H9 (cell line): ENCODE results near the gene NTSR2. TPM values are rescaled to one million over a fixed set of nuclear protein-coding genes. Genes with fewer than 3 reads are reported as not detected.

Experiments used
- DNase-seq: peaks from one replicate; pipeline ENCODE4 v3.0.0-alpha.2; 2017
- H2AFZ ChIP-seq: one replicate; pipeline ENCODE4 v1.6.1; 2013; ENCODE audit warnings: mild to moderate bottlenecking, low read length, control low read depth, moderate library complexity
- H2AK5ac ChIP-seq: 2 replicates; pipeline ENCODE4 v1.6.1; 2013; ENCODE audit warnings: low read length, control low read depth, mixed read lengths; ENCODE audit not compliant: insufficient read length
- H2BK120ac ChIP-seq: one replicate; pipeline ENCODE4 v1.6.1; 2013; ENCODE audit warnings: low read depth, mild to moderate bottlenecking, low read length, control low read depth, inconsistent platforms; ENCODE audit not compliant: poor library complexity, severe bottlenecking
- H2BK12ac ChIP-seq: 2 replicates; pipeline ENCODE4 v1.6.1; 2013; ENCODE audit warnings: low read length, control low read depth, mixed read lengths, low read depth; ENCODE audit not compliant: insufficient read length
- H2BK15ac ChIP-seq: 2 replicates; pipeline ENCODE4 v1.6.1; 2013; ENCODE audit warnings: low read depth, low read length, control low read depth
- H2BK20ac ChIP-seq: one replicate; pipeline ENCODE4 v1.6.1; 2013; ENCODE audit warnings: low read depth, mild to moderate bottlenecking, low read length, control low read depth, inconsistent platforms; ENCODE audit not compliant: poor library complexity, severe bottlenecking
- H2BK5ac ChIP-seq: 2 replicates; pipeline ENCODE4 v1.6.1; 2013; ENCODE audit warnings: low read length, control low read depth, mixed read lengths; ENCODE audit not compliant: insufficient read length
- H3K14ac ChIP-seq: 2 replicates; pipeline ENCODE4 v1.6.1; 2013; ENCODE audit warnings: low read length, control low read depth; ENCODE audit not compliant: insufficient read depth
- H3K18ac ChIP-seq: 2 replicates; pipeline ENCODE4 v1.6.1; 2013; ENCODE audit warnings: low read depth, mild to moderate bottlenecking, mixed read lengths, low read length, control low read depth; ENCODE audit not compliant: insufficient read length
- H3K23ac ChIP-seq: 2 replicates; pipeline ENCODE4 v1.6.1; 2013; ENCODE audit warnings: low read length, control low read depth, mixed read lengths, low read depth; ENCODE audit not compliant: insufficient read length
- H3K23me2 ChIP-seq: 2 replicates; pipeline ENCODE4 v1.6.1; 2013; ENCODE audit warnings: low read depth, mild to moderate bottlenecking, mixed read lengths, low read length, control low read depth; ENCODE audit not compliant: insufficient read length, poor library complexity, severe bottlenecking
- H3K27ac ChIP-seq: 2 replicates; pipeline ENCODE4 v1.5.1; 2013; ENCODE audit warnings: low read length, control low read depth, mixed read lengths, low read depth; ENCODE audit not compliant: insufficient read length
- H3K27me3 ChIP-seq: 2 replicates; pipeline ENCODE4 v1.6.1; 2013; ENCODE audit warnings: low read length, control low read depth, inconsistent platforms; ENCODE audit not compliant: insufficient read depth
- H3K4ac ChIP-seq: 2 replicates; pipeline ENCODE4 v1.6.1; 2013; ENCODE audit warnings: low read depth, mild to moderate bottlenecking, control low read depth, inconsistent platforms, low read length, moderate library complexity
- H3K4me1 ChIP-seq: 2 replicates; pipeline ENCODE4 v1.6.1; 2013; ENCODE audit warnings: low read length, control low read depth, inconsistent platforms; ENCODE audit not compliant: insufficient read depth
- H3K4me2 ChIP-seq: 2 replicates; pipeline ENCODE4 v1.6.1; 2013; ENCODE audit warnings: low read length, control low read depth, mixed read lengths; ENCODE audit not compliant: insufficient read length, insufficient read depth
- H3K56ac ChIP-seq: 2 replicates; pipeline ENCODE4 v1.6.1; 2013; ENCODE audit warnings: low read depth, mild to moderate bottlenecking, mixed read lengths, low read length, control low read depth; ENCODE audit not compliant: insufficient read length
- H3K79me1 ChIP-seq: 2 replicates; pipeline ENCODE4 v1.6.1; 2013; ENCODE audit warnings: low read depth, mild to moderate bottlenecking, moderate library complexity, low read length, control low read depth, inconsistent platforms; ENCODE audit not compliant: insufficient read depth, poor library complexity, severe bottlenecking
- H3K79me2 ChIP-seq: 2 replicates; pipeline ENCODE4 v1.6.1; 2013; ENCODE audit warnings: low read length, control low read depth, inconsistent platforms; ENCODE audit not compliant: insufficient read depth
- H3K9ac ChIP-seq: 2 replicates; pipeline ENCODE4 v1.6.1; 2013; ENCODE audit warnings: low read length, control low read depth, mixed read lengths; ENCODE audit not compliant: insufficient read length; ENCODE audit errors: extremely low read depth
- H3K9me3 ChIP-seq: one replicate; pipeline ENCODE4 v1.6.1; 2013; ENCODE audit warnings: low read depth, low read length, inconsistent platforms; ENCODE audit not compliant: control insufficient read depth
- H3T11ph ChIP-seq: one replicate; pipeline ENCODE4 v1.6.1; 2013; ENCODE audit warnings: mild to moderate bottlenecking, low read length, control low read depth, inconsistent platforms
- H4K20me1 ChIP-seq: one replicate; pipeline ENCODE4 v1.6.1; 2013; ENCODE audit not compliant: control insufficient read depth, insufficient read length, insufficient read depth
- H4K5ac ChIP-seq: 2 replicates; pipeline ENCODE4 v1.6.1; 2013; ENCODE audit warnings: low read depth, mild to moderate bottlenecking, mixed read lengths, low read length, control low read depth; ENCODE audit not compliant: insufficient read length
- H4K8ac ChIP-seq: replicated peaks from 2 replicates; pipeline ENCODE4 v1.6.1; 2013; ENCODE audit warnings: low read length, control low read depth, mixed read lengths, low read depth; ENCODE audit not compliant: insufficient read length
- H4K91ac ChIP-seq: 2 replicates; pipeline ENCODE4 v1.6.1; 2013; ENCODE audit warnings: low read depth, mild to moderate bottlenecking, moderate library complexity, mixed read lengths, low read length, control low read depth; ENCODE audit not compliant: insufficient read length
- H3K27ac Mint-ChIP-seq, 3 experiments: 2 replicates in 2 of 3; 3 replicates in 1 of 3; pipeline ENCODE4 v1.8.0; 2020 to 2021; ENCODE audit warnings: mixed read lengths in 3 of 3, mild to moderate bottlenecking in 1 of 3, moderate library complexity in 1 of 3
- H3K27me3 Mint-ChIP-seq: 2 replicates; pipeline ENCODE4 v1.8.0; 2021; ENCODE audit warnings: low read depth, mild to moderate bottlenecking, moderate library complexity, mixed read lengths
- H3K36me3 Mint-ChIP-seq, 3 experiments: 2 replicates in 2 of 3; 3 replicates in 1 of 3; pipeline ENCODE4 v1.8.0; 2020 to 2021; ENCODE audit warnings: low read depth in 3 of 3, mixed read lengths in 3 of 3; ENCODE audit not compliant: insufficient read depth in 1 of 3
- H3K4me1 Mint-ChIP-seq, 2 experiments: 2 replicates each; pipeline ENCODE4 v1.8.0; 2020; ENCODE audit warnings: mixed read lengths in 2 of 2
- H3K4me3 Mint-ChIP-seq, 2 experiments: 2 replicates in 1 of 2; 3 replicates in 1 of 2; pipeline ENCODE4 v1.8.0; 2020 to 2021; ENCODE audit warnings: mild to moderate bottlenecking in 2 of 2, mixed read lengths in 2 of 2, moderate library complexity in 1 of 2
- H3K9me3 Mint-ChIP-seq, 2 experiments: 2 replicates in 1 of 2; 3 replicates in 1 of 2; pipeline ENCODE4 v1.8.0; 2020; ENCODE audit warnings: mild to moderate bottlenecking in 2 of 2, mixed read lengths in 2 of 2, moderate library complexity in 1 of 2
- CTCF ChIP-seq: fragments of 200-600 bp; sonication (generic); conservative IDR thresholded peaks from 3 replicates; pipeline ENCODE4 v1.8.0; 2021; ENCODE audit warnings: antibody characterized with exemption, mild to moderate bottlenecking
- WGBS: extraction: QIAGEN DNeasy Blood & Tissue Kit; methylation state at CpG from one replicate; pipeline ENCODE4 v1.1.7; 2013; ENCODE audit warnings: missing lambda C conversion rate, low lambda C conversion rate, mixed read lengths; ENCODE audit not compliant: insufficient read length; ENCODE audit errors: extremely low coverage; 5-methylcytosine and 5-hydroxymethylcytosine counted together
- total RNA-seq: library from RNA; stranded (reverse); gene quantifications from 2 replicates; pipeline ENCODE4 v1.2.1, GENCODE V29; 2021

The NTSR2 gene
- total RNA-seq, 1 experiment from 2014 or later: not detected

- Histone ChIP-seq H3K9me3 (no peaks in the 10 kb centered on the region), H2BK20ac (no peak overlapping the region), H2BK120ac (no peak overlapping the region), H4K8ac (no peak overlapping the region), H3K27ac (no peak overlapping the region), H3K14ac (no peak overlapping the region), H2AFZ (no peak overlapping the region), H3K27me3 (no peaks in the 10 kb centered on the region), H4K20me1 (no peaks in the 10 kb centered on the region), H3K56ac (no peak overlapping the region), H3K79me2 (no peaks in the 10 kb centered on the region), H4K91ac (no peak overlapping the region), H2BK15ac (no peak overlapping the region), H2BK5ac (no peak overlapping the region), H3K79me1 (no peaks in the 10 kb centered on the region), H3K4me2 (no peak overlapping the region), H4K5ac (no peak overlapping the region), H3T11ph (no peak overlapping the region), H3K4ac (no peak overlapping the region), H3K18ac (no peak overlapping the region), H3K23ac (no peak overlapping the region), H2AK5ac (no peak overlapping the region), H2BK12ac (no peak overlapping the region), H3K9ac (no peak overlapping the region), H3K23me2 (no peaks in the 10 kb centered on the region), H3K4me1 (no peaks in the 10 kb centered on the region)
- TF ChIP-seq CTCF: no peak
- peaks cover 9% of the 10 kb centered on the region for H3K27me3 Mint-ChIP-seq
- DNase-seq: no peak
- H3K36me3 Mint-ChIP-seq: peaks cover 0 to 5% (median 4%) of the 10 kb centered on the region in 3 experiments; a peak in 5 of 7 replicates
- H3K27ac Mint-ChIP-seq: no peak overlapping the region
- no peak overlapping the region for H3K4me3 Mint-ChIP-seq
- H3K4me1 Mint-ChIP-seq: no peaks in the 10 kb centered on the region
- peaks cover 5 to 9% of the 10 kb centered on the region in 2 experiments for H3K9me3 Mint-ChIP-seq
- no CpG with 5 or more reads among the region's 8 CpGs for WGBS
These were observed 39.3 kb upstream of the NTSR2 start for GRCh38 chr2:11709293-11709692.
